ENCODE data around the gene POT1. TPM values are rescaled to one million over a fixed set of nuclear protein-coding genes. Genes with fewer than 3 reads are reported as not detected.

POT1 gene
- total RNA-seq, 1 experiment from 2014 or later: 20.2 TPM

DNA sequence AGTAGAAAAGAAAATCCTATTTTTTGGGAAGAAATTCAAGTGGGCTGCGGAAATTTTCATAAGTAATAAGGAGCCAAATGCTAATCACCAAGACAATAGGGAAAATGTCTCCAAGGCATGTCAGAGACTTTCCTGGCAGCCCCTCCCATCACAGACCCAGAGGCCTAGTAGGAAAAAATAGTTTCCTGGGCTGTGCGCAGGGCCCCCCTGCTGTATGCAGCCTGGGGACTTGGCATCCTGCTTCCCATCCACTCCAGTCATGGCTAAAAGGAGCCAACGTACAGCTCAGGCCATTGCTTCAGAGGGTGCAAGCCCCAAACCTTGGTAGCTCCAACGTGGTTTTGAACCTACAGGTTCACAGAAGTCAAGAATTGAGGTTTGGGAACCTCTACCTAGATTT is 12.8 kb upstream of the POT1 start:
- Mint-ChIP-seq H3K27me3 (ENCODE audit: low read depth) (peaks cover 6% of the 10 kb centered on the region), H3K36me3 (0 out of 2 replicates have a peak, but pooled peaks cover 5% of the 10 kb centered on the region), H3K4me1 (peaks cover 5% of the 10 kb centered on the region; the same call in 1 of the 2 replicates), H3K4me3 (no peak overlapping the region), H3K9me3 (peaks cover 17% of the 10 kb centered on the region), H3K27ac (no peak overlapping the region)
- ChIA-PET CTCF (no interaction called here), POLR2A (no interaction called here)
- TF ChIP-seq JUN (CRISPR knock-in tag; IDR thresholded peaks at IDR 0.05) (no peak), NR3C1 (CRISPR knock-in tag; conservative IDR thresholded peaks at IDR 0.05; ENCODE audit: low read depth) (no peak), TP53 (CRISPR knock-in tag; IDR thresholded peaks at IDR 0.05) (no peak), SMAD4 (CRISPR knock-in tag; IDR thresholded peaks at IDR 0.05) (no peak), FOXJ3 (CRISPR knock-in tag; IDR thresholded peaks at IDR 0.05; ENCODE audit: borderline replicate concordance) (no peak), ZNF396 (CRISPR knock-in tag; IDR thresholded peaks at IDR 0.05; ENCODE audit: borderline replicate concordance) (no peak), CREM (CRISPR knock-in tag; IDR thresholded peaks at IDR 0.05) (no peak), JAZF1 (CRISPR knock-in tag; IDR thresholded peaks at IDR 0.05) (no peak)
- TF ChIP-seq, protein P1, sequence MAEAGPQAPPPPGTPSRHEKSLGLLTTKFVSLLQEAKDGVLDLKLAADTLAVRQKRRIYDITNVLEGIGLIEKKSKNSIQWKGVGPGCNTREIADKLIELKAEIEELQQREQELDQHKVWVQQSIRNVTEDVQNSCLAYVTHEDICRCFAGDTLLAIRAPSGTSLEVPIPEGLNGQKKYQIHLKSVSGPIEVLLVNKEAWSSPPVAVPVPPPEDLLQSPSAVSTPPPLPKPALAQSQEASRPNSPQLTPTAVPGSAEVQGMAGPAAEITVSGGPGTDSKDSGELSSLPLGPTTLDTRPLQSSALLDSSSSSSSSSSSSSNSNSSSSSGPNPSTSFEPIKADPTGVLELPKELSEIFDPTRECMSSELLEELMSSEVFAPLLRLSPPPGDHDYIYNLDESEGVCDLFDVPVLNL (CRISPR knock-in tag; IDR thresholded peaks at IDR 0.05; ENCODE audit: borderline replicate concordance, low read depth): no peak
- TF ChIP-seq, protein P2, sequence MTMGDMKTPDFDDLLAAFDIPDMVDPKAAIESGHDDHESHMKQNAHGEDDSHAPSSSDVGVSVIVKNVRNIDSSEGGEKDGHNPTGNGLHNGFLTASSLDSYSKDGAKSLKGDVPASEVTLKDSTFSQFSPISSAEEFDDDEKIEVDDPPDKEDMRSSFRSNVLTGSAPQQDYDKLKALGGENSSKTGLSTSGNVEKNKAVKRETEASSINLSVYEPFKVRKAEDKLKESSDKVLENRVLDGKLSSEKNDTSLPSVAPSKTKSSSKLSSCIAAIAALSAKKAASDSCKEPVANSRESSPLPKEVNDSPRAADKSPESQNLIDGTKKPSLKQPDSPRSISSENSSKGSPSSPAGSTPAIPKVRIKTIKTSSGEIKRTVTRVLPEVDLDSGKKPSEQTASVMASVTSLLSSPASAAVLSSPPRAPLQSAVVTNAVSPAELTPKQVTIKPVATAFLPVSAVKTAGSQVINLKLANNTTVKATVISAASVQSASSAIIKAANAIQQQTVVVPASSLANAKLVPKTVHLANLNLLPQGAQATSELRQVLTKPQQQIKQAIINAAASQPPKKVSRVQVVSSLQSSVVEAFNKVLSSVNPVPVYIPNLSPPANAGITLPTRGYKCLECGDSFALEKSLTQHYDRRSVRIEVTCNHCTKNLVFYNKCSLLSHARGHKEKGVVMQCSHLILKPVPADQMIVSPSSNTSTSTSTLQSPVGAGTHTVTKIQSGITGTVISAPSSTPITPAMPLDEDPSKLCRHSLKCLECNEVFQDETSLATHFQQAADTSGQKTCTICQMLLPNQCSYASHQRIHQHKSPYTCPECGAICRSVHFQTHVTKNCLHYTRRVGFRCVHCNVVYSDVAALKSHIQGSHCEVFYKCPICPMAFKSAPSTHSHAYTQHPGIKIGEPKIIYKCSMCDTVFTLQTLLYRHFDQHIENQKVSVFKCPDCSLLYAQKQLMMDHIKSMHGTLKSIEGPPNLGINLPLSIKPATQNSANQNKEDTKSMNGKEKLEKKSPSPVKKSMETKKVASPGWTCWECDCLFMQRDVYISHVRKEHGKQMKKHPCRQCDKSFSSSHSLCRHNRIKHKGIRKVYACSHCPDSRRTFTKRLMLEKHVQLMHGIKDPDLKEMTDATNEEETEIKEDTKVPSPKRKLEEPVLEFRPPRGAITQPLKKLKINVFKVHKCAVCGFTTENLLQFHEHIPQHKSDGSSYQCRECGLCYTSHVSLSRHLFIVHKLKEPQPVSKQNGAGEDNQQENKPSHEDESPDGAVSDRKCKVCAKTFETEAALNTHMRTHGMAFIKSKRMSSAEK (CRISPR knock-in tag; IDR thresholded peaks at IDR 0.05; ENCODE audit: borderline replicate concordance): no peak
- TF ChIP-seq, protein P3, sequence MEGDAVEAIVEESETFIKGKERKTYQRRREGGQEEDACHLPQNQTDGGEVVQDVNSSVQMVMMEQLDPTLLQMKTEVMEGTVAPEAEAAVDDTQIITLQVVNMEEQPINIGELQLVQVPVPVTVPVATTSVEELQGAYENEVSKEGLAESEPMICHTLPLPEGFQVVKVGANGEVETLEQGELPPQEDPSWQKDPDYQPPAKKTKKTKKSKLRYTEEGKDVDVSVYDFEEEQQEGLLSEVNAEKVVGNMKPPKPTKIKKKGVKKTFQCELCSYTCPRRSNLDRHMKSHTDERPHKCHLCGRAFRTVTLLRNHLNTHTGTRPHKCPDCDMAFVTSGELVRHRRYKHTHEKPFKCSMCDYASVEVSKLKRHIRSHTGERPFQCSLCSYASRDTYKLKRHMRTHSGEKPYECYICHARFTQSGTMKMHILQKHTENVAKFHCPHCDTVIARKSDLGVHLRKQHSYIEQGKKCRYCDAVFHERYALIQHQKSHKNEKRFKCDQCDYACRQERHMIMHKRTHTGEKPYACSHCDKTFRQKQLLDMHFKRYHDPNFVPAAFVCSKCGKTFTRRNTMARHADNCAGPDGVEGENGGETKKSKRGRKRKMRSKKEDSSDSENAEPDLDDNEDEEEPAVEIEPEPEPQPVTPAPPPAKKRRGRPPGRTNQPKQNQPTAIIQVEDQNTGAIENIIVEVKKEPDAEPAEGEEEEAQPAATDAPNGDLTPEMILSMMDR (IDR thresholded peaks at IDR 0.05): no peak
- TF ChIP-seq, protein P4, sequence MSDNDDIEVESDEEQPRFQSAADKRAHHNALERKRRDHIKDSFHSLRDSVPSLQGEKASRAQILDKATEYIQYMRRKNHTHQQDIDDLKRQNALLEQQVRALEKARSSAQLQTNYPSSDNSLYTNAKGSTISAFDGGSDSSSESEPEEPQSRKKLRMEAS (CRISPR knock-in tag; IDR thresholded peaks at IDR 0.05): no peak
- DNase-seq (ENCODE audit: low spot score) (no peak), ATAC-seq (0 out of 2 replicates have a peak, but pooled peaks have one; percentile 30)

DNA sequence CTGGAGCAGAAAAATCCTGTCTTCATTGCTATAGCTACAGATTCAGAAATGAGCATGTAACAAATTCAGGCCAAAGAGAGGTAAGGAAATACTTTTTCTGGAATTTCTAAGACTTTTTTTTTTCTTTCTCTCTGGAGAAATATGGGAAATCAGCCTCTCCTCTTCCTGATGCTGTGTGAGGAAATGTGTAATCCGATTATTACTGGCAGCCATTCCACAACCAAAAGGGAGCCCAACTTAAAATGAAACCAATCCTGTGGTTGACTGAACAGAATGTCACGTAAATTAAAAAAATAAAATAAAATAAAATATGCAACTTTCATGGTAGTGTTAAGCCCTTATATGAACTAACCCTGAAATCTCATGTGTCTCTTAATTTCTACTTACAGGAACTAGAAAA is 10.7 kb upstream of the POT1 start:
- H3K4me3 Mint-ChIP-seq: no peak overlapping the region
- no peak for ATAC-seq
- ChIA-PET POLR2A (no interaction called here), CTCF (no interaction called here)
- H3K4me1 Mint-ChIP-seq: peaks cover 5% of the 10 kb centered on the region; the same call in 1 of the 2 replicates
- no peak for DNase-seq (ENCODE audit: low spot score)
- H3K27ac Mint-ChIP-seq: no peak overlapping the region
- H3K36me3 Mint-ChIP-seq: no peaks in the 10 kb centered on the region
- H3K9me3 Mint-ChIP-seq: no peaks in the 10 kb centered on the region
- no peaks in the 10 kb centered on the region; the same call in 1 of the 2 replicates for H3K27me3 Mint-ChIP-seq (ENCODE audit: low read depth)
- TF ChIP-seq, protein P5, sequence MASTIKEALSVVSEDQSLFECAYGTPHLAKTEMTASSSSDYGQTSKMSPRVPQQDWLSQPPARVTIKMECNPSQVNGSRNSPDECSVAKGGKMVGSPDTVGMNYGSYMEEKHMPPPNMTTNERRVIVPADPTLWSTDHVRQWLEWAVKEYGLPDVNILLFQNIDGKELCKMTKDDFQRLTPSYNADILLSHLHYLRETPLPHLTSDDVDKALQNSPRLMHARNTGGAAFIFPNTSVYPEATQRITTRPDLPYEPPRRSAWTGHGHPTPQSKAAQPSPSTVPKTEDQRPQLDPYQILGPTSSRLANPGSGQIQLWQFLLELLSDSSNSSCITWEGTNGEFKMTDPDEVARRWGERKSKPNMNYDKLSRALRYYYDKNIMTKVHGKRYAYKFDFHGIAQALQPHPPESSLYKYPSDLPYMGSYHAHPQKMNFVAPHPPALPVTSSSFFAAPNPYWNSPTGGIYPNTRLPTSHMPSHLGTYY (CRISPR knock-in tag; IDR thresholded peaks at IDR 0.05): no peak
- TF ChIP-seq EMX1 (CRISPR knock-in tag; IDR thresholded peaks at IDR 0.05) (no peak), ZNF317 (CRISPR knock-in tag; IDR thresholded peaks at IDR 0.05; ENCODE audit: borderline replicate concordance, low read depth) (no peak), TEAD1 (CRISPR knock-in tag; IDR thresholded peaks at IDR 0.05) (no peak), ZNF423 (CRISPR knock-in tag; IDR thresholded peaks at IDR 0.05) (no peak), CBFB (CRISPR knock-in tag; IDR thresholded peaks at IDR 0.05; ENCODE audit: low read depth) (no peak), SP1 (CRISPR knock-in tag; conservative IDR thresholded peaks at IDR 0.05) (no peak), NFATC4 (CRISPR knock-in tag; IDR thresholded peaks at IDR 0.05) (no peak)
- TF ChIP-seq, protein P6, sequence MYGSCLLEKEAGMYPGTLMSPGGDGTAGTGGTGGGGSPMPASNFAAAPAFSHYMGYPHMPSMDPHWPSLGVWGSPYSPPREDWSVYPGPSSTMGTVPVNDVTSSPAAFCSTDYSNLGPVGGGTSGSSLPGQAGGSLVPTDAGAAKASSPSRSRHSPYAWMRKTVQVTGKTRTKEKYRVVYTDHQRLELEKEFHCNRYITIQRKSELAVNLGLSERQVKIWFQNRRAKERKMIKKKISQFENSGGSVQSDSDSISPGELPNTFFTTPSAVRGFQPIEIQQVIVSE (CRISPR knock-in tag; IDR thresholded peaks at IDR 0.05; ENCODE audit: borderline replicate concordance): no peak
- TF ChIP-seq, protein P7, sequence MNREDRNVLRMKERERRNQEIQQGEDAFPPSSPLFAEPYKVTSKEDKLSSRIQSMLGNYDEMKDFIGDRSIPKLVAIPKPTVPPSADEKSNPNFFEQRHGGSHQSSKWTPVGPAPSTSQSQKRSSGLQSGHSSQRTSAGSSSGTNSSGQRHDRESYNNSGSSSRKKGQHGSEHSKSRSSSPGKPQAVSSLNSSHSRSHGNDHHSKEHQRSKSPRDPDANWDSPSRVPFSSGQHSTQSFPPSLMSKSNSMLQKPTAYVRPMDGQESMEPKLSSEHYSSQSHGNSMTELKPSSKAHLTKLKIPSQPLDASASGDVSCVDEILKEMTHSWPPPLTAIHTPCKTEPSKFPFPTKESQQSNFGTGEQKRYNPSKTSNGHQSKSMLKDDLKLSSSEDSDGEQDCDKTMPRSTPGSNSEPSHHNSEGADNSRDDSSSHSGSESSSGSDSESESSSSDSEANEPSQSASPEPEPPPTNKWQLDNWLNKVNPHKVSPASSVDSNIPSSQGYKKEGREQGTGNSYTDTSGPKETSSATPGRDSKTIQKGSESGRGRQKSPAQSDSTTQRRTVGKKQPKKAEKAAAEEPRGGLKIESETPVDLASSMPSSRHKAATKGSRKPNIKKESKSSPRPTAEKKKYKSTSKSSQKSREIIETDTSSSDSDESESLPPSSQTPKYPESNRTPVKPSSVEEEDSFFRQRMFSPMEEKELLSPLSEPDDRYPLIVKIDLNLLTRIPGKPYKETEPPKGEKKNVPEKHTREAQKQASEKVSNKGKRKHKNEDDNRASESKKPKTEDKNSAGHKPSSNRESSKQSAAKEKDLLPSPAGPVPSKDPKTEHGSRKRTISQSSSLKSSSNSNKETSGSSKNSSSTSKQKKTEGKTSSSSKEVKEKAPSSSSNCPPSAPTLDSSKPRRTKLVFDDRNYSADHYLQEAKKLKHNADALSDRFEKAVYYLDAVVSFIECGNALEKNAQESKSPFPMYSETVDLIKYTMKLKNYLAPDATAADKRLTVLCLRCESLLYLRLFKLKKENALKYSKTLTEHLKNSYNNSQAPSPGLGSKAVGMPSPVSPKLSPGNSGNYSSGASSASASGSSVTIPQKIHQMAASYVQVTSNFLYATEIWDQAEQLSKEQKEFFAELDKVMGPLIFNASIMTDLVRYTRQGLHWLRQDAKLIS (CRISPR knock-in tag; IDR thresholded peaks at IDR 0.05; ENCODE audit: borderline replicate concordance): no peak

Measured in WTC11 (cell line).